Liver (tissue), 3 donors: ENCODE data around the gene C1S.

ENCODE experiments used
- GABPA ChIP-seq, 2 donors: IDR thresholded peaks in 1 of 2; conservative IDR thresholded peaks in 1 of 2; 2 replicates each; pipeline ENCODE4 v1.6.1; 2016; ENCODE audit warnings: antibody characterized with exemption in 2 of 2, mild to moderate bottlenecking in 1 of 2, moderate library complexity in 1 of 2
- RXRA ChIP-seq, 2 donors: IDR thresholded peaks; 2 replicates each; pipeline ENCODE4 v1.6.1; 2017 to 2018; ENCODE audit warnings: antibody characterized with exemption in 2 of 2, mild to moderate bottlenecking in 1 of 2
- SP1 ChIP-seq: IDR thresholded peaks from 2 replicates; pipeline ENCODE4 v1.6.1; 2018; ENCODE audit warnings: antibody characterized with exemption, mild to moderate bottlenecking
- TAF1 ChIP-seq: conservative IDR thresholded peaks from 2 replicates; pipeline ENCODE4 v1.6.1; 2016; ENCODE audit warnings: antibody characterized with exemption, mild to moderate bottlenecking
- ZBTB33 ChIP-seq: IDR thresholded peaks from 2 replicates; pipeline ENCODE4 v1.6.1; 2016; ENCODE audit warnings: antibody characterized with exemption
- TF ChIP-seq, protein P1 (sequence below): IDR thresholded peaks from 2 replicates; pipeline ENCODE4 v1.6.1; 2016; ENCODE audit warnings: antibody characterized with exemption
- TF ChIP-seq, protein P2 (sequence below): fragments of 150-350 bp; IDR thresholded peaks from 2 replicates; pipeline ENCODE4 v1.5.1; 2017; ENCODE audit warnings: improper control_type of control experiment, low read depth, low read length; ENCODE audit not compliant: missing input control
- TF ChIP-seq, protein P3 (sequence below): IDR thresholded peaks from 2 replicates; pipeline ENCODE4 v1.6.1; 2016; ENCODE audit warnings: antibody characterized with exemption, mild to moderate bottlenecking
- TF ChIP-seq, protein P4 (sequence below): IDR thresholded peaks from 2 replicates; pipeline ENCODE4 v1.6.1; 2016; ENCODE audit warnings: antibody characterized with exemption
- donor health status: healthy.
- donor health status: healthy.

DNA sequence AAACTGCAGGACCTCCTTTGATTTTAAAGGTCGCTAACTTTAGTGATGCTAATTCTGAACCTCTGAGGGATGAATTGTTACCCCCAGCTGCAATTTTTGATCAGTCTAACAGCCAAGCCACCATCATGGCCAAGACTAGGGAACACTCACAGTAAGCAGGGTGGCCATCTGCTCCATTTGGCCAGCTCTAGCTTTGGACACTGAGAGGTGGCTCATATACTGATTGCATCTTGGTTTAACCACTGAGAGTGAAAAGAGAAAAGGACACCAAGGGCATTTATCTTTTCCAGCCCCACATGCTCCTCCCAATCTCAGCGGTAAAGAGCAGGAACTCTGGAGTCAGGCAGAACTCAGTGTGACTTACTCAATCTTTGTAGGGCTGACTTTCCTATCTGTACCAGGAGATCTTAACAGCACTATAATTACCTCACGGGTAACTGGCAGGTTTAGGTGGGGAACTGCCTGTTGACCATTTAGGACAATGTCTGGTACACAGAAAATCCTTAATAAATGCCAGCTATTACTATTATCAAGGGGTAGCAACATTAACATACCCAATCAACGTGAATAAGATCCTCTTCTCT, 48.4 kb upstream of the C1S start:
- TF ChIP-seq, protein P1, sequence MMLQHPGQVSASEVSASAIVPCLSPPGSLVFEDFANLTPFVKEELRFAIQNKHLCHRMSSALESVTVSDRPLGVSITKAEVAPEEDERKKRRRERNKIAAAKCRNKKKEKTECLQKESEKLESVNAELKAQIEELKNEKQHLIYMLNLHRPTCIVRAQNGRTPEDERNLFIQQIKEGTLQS, result no peak
- TF ChIP-seq, protein P2, sequence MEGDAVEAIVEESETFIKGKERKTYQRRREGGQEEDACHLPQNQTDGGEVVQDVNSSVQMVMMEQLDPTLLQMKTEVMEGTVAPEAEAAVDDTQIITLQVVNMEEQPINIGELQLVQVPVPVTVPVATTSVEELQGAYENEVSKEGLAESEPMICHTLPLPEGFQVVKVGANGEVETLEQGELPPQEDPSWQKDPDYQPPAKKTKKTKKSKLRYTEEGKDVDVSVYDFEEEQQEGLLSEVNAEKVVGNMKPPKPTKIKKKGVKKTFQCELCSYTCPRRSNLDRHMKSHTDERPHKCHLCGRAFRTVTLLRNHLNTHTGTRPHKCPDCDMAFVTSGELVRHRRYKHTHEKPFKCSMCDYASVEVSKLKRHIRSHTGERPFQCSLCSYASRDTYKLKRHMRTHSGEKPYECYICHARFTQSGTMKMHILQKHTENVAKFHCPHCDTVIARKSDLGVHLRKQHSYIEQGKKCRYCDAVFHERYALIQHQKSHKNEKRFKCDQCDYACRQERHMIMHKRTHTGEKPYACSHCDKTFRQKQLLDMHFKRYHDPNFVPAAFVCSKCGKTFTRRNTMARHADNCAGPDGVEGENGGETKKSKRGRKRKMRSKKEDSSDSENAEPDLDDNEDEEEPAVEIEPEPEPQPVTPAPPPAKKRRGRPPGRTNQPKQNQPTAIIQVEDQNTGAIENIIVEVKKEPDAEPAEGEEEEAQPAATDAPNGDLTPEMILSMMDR, result no peak
- TF ChIP-seq RXRA (IDR thresholded peaks at IDR 0.05) (no peak), TAF1 (no peak), SP1 (no peak), ZBTB33 (no peak), GABPA (IDR thresholded peaks at IDR 0.05 in 1 of 2, conservative IDR thresholded peaks at IDR 0.05 in 1 of 2) (no peak)
- TF ChIP-seq, protein P3, sequence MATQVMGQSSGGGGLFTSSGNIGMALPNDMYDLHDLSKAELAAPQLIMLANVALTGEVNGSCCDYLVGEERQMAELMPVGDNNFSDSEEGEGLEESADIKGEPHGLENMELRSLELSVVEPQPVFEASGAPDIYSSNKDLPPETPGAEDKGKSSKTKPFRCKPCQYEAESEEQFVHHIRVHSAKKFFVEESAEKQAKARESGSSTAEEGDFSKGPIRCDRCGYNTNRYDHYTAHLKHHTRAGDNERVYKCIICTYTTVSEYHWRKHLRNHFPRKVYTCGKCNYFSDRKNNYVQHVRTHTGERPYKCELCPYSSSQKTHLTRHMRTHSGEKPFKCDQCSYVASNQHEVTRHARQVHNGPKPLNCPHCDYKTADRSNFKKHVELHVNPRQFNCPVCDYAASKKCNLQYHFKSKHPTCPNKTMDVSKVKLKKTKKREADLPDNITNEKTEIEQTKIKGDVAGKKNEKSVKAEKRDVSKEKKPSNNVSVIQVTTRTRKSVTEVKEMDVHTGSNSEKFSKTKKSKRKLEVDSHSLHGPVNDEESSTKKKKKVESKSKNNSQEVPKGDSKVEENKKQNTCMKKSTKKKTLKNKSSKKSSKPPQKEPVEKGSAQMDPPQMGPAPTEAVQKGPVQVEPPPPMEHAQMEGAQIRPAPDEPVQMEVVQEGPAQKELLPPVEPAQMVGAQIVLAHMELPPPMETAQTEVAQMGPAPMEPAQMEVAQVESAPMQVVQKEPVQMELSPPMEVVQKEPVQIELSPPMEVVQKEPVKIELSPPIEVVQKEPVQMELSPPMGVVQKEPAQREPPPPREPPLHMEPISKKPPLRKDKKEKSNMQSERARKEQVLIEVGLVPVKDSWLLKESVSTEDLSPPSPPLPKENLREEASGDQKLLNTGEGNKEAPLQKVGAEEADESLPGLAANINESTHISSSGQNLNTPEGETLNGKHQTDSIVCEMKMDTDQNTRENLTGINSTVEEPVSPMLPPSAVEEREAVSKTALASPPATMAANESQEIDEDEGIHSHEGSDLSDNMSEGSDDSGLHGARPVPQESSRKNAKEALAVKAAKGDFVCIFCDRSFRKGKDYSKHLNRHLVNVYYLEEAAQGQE, result no peak
- TF ChIP-seq, protein P4, sequence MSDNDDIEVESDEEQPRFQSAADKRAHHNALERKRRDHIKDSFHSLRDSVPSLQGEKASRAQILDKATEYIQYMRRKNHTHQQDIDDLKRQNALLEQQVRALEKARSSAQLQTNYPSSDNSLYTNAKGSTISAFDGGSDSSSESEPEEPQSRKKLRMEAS, result no peak
